Activated CD8-positive, alpha-beta T cell treated with anti-CD3 and anti-CD28 coated beads for 36 hours (primary cell): ENCODE results near the gene PFN4. TPM values are rescaled to one million over a fixed set of nuclear protein-coding genes. Genes with fewer than 3 reads are reported as not detected.

Source experiments
- ATAC-seq: fragments of 200-7000 bp; cut with Tn5 transposase; one replicate; pipeline ENCODE4 v1.10.0; 2021; ENCODE audit warnings: mild to moderate bottlenecking, moderate library complexity
- CTCF ChIA-PET: fragments of 350-600 bp; sonication (Branson Sonifier 250); formaldehyde crosslinking; loops from one replicate; lab custom pipeline; 2021; ENCODE audit warnings: antibody characterized with exemption; lab: Charles Lee
- POLR2A ChIA-PET: fragments of 350-600 bp; sonication (Branson Sonifier 250); formaldehyde crosslinking; loops from one replicate; lab custom pipeline; 2021; ENCODE audit warnings: antibody characterized with exemption; lab: Charles Lee
- DNase-seq: peaks from one replicate; pipeline ENCODE4 v3.0.0-alpha.2; 2020
- H3K27ac Mint-ChIP-seq: one replicate; pipeline ENCODE4 v1.8.0; 2021; ENCODE audit warnings: mild to moderate bottlenecking, mixed read lengths
- H3K27me3 Mint-ChIP-seq: one replicate; pipeline ENCODE4 v1.8.0; 2021; ENCODE audit warnings: mixed read lengths
- H3K36me3 Mint-ChIP-seq: one replicate; pipeline ENCODE4 v1.8.0; 2021; ENCODE audit warnings: low read depth, mixed read lengths
- H3K4me1 Mint-ChIP-seq: one replicate; pipeline ENCODE4 v1.8.0; 2021; ENCODE audit warnings: low read depth, mixed read lengths
- H3K4me3 Mint-ChIP-seq: one replicate; pipeline ENCODE4 v1.8.0; 2021; ENCODE audit warnings: mild to moderate bottlenecking, moderate library complexity, mixed read lengths
- H3K9me3 Mint-ChIP-seq: one replicate; pipeline ENCODE4 v1.8.0; 2021; ENCODE audit warnings: mixed read lengths
- intact Hi-C: fragments of 100-400 bp; cut with micrococcal nuclease; formaldehyde crosslinking; loops from one replicate; pipeline ENCODE4 v1.10.0; 2022
- total RNA-seq, 2 experiments: library from RNA; stranded (reverse); gene quantifications; one replicate each; pipeline ENCODE4 v1.2.3, GENCODE V29; 2021
- TF ChIP-seq, protein P1 (sequence below): fragments of 200-600 bp; IDR thresholded peaks from one replicate; pipeline ENCODE4 v1.8.0; 2022; ENCODE audit warnings: antibody characterized with exemption, mild to moderate bottlenecking

Gene PFN4
- total RNA-seq, 2 experiments from 2014 or later: not detected

DNA sequence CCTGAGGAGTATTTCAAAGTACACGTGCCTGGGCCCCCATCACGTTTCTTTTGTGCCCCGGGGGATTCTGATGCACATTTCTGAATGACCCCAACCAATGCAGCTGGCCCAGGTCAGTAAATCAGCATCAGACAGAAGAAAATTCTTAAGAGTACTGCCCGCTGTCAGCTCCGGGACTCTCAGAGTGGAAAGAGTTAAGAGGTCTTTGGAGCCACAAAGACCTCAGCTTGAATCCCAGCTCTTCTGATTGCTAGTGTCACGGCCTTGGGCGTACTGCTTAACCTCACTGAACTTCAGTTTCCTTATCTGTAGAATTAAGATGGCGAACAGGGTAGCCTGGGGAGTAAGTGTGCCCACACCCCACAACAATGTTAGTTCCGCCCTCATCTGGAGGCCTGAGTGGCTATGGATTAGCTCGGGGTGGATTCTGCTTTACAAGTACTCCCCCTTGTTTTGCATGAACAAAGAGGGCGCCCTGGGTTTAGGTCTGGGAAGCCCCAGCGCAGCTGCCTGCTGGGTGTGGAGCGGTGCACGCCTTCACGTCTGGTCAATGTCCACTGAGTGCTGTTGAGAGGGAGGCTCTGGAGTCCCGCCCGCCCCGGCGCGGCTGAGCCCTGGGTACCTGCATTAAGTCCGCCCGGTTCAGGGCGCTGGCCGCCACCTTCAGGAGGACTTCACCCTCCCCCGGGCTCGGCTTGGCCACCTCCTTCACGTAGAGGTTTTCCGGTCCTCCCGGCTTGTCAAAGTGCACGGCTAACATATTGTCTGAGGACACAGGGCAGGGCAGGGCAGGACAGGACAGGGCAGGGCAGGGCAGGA lies 39.4 kb downstream of the PFN4 start:
- H3K4me1 Mint-ChIP-seq: peaks cover 12% of the 10 kb centered on the region
- H3K27ac Mint-ChIP-seq: peak overlapping the region; percentile 79

DNA sequence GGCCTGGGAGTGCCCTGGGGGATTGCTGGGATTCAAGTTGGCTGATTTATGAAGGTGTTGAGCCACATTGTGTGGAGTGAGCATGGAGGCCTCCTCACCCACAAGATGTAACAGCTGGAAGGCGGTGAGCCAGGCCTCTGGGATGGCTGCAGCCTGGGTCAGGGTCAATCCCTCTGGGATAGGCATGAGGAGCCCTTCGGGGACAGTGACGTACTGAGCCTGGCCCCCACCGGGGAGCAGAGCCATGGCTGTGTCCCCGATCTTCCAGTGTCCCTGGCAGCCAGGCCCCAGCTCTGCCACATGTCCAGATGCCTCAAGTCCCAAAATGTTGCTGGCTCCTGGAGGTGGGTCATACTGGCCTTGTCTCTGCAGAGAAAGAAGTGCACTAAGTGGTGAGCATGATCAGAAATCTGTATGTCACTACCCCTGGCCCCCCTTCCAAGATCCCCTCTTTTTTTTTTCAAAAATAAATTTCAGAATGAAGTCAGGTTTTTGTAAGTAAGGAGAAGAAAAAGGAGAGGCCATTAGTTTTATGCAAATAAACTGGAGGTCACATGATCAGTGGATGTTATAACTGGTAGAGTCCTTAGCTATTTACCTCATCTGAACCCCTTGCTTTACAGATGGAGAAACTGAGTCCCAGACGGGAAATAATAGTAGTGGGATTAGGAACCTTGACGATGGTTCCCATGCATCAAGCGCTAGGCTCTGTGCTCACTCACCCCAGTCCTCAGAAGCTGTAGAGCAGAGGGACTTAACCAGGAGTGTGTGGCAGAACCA lies 40.2 kb downstream of the PFN4 start:
- TF ChIP-seq, protein P1, sequence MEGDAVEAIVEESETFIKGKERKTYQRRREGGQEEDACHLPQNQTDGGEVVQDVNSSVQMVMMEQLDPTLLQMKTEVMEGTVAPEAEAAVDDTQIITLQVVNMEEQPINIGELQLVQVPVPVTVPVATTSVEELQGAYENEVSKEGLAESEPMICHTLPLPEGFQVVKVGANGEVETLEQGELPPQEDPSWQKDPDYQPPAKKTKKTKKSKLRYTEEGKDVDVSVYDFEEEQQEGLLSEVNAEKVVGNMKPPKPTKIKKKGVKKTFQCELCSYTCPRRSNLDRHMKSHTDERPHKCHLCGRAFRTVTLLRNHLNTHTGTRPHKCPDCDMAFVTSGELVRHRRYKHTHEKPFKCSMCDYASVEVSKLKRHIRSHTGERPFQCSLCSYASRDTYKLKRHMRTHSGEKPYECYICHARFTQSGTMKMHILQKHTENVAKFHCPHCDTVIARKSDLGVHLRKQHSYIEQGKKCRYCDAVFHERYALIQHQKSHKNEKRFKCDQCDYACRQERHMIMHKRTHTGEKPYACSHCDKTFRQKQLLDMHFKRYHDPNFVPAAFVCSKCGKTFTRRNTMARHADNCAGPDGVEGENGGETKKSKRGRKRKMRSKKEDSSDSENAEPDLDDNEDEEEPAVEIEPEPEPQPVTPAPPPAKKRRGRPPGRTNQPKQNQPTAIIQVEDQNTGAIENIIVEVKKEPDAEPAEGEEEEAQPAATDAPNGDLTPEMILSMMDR: no peak
- H3K27me3 Mint-ChIP-seq: no peaks in the 10 kb centered on the region
- CTCF ChIA-PET: interaction anchor here (0.6 to 4.8 kb wide), 26 partner anchors 10 to 257 kb away, joined by 3 to 76 read pairs (median 7); partner anchors contain the start of genes ATAD2B, FAM228B, FKBP1B and MFSD2B
- no peaks in the 10 kb centered on the region for H3K9me3 Mint-ChIP-seq
- DNase-seq (no peak), ATAC-seq (no peak)
- peak overlapping the region; percentile 84 for H3K4me3 Mint-ChIP-seq
- H3K4me1 Mint-ChIP-seq: peaks cover 12% of the 10 kb centered on the region
- POLR2A ChIA-PET: interaction anchor here (0.8 to 3.1 kb wide), 4 partner anchors 33 to 178 kb away, joined by 3 to 20 read pairs (median 4); partner anchors contain the start of gene ATAD2B
- intact Hi-C loops: loop anchor here (5.0 kb wide), 1 partner anchor 261 kb away; no protein-coding TSS in a partner anchor
- peak overlapping the region; percentile 79 for H3K27ac Mint-ChIP-seq
- H3K36me3 Mint-ChIP-seq: peaks cover 6% of the 10 kb centered on the region

More for the DNA sequence above, 39.4 kb downstream of the PFN4 start:
- DNase-seq: peak; percentile 73
- H3K27me3 Mint-ChIP-seq: no peaks in the 10 kb centered on the region
- ChIA-PET CTCF (interaction anchor here (0.6 to 4.8 kb wide), 43 partner anchors 8 to 286 kb away, joined by 3 to 76 read pairs (median 6); partner anchors contain the start of genes ATAD2B, FAM228B, FKBP1B and MFSD2B), POLR2A (interaction anchor here (0.8 to 3.1 kb wide), 4 partner anchors 34 to 179 kb away, joined by 3 to 20 read pairs (median 5); partner anchors contain the start of gene ATAD2B)
- H3K4me3 Mint-ChIP-seq: peak overlapping the region; percentile 84
- H3K36me3 Mint-ChIP-seq: peaks cover 6% of the 10 kb centered on the region
- TF ChIP-seq, protein P1: no peak
- intact Hi-C loops: loop anchor here (5.0 kb wide), 1 partner anchor 261 kb away; no protein-coding TSS in a partner anchor
- H3K9me3 Mint-ChIP-seq: no peaks in the 10 kb centered on the region
- ATAC-seq: peak; percentile 82

DNA sequence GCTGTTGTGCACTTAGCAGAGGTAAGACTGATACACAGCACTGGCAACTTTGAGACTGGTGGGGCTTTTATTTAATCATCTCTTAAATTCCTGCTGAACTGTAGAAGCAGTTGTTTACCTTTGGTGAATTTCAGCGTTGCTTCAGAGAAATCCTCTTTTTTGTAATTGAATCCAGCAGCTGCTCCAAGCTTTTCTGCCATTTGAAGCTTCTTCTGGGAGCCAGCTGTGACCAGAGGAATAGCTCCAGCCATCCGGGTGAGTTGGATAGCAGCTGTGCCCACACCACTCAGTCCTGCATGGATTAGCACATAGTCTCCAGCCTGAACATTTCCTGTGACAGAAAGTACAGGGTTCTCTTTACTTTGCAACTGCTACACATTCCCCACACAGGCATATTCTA lies 42.4 kb downstream of the PFN4 start:
- H3K27ac Mint-ChIP-seq: no peak overlapping the region
- CTCF ChIA-PET: interaction anchor here (5.7 kb wide), 1 partner anchor 257 kb away, joined by 27 read pairs; no protein-coding TSS in a partner anchor
- H3K4me1 Mint-ChIP-seq: peaks cover 20% of the 10 kb centered on the region
- peaks cover 6% of the 10 kb centered on the region for H3K36me3 Mint-ChIP-seq
- no peaks in the 10 kb centered on the region for H3K9me3 Mint-ChIP-seq
- ATAC-seq (no peak), DNase-seq (no peak)
- no peaks in the 10 kb centered on the region for H3K27me3 Mint-ChIP-seq
- TF ChIP-seq, protein P1: no peak
- intact Hi-C loops: loop anchor here (5.0 kb wide), 1 partner anchor 258 kb away; no protein-coding TSS in a partner anchor
- H3K4me3 Mint-ChIP-seq: no peak overlapping the region
- POLR2A ChIA-PET: no interaction called here

DNA sequence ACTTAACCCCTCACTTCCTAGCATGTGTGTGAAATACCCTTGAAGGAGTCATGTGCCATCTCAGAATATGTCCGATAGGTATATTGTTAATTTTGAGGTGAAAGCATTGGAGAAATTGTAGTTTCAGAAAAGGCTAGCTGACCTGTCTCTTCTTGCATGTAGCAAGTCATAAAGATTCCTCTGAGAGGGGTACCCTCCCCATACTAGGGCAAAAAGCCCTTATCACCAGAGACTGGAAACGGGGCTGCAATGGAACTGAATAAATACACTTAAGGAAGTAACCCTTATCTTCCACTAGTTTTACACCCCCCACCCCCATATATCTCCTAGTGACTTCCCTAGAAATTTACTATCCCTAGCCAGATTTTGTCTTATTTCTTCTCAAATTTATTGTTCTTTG lies 45.3 kb downstream of the PFN4 start:
- CTCF ChIA-PET: interaction anchor here (4.4 to 5.7 kb wide), 2 partner anchors 151 to 254 kb away, joined by 24 to 27 read pairs; partner anchors contain the start of gene ATAD2B
- intact Hi-C loops: loop anchor here (5.0 kb wide), 1 partner anchor 151 kb away; the partner anchor contains the start of gene ATAD2B
- no peaks in the 10 kb centered on the region for H3K9me3 Mint-ChIP-seq
- H3K36me3 Mint-ChIP-seq: peaks cover 18% of the 10 kb centered on the region
- ATAC-seq: no peak
- POLR2A ChIA-PET: interaction anchor here (1.2 to 2.1 kb wide), 2 partner anchors 11 to 151 kb away, joined by 3 to 11 read pairs; partner anchors contain the start of gene ATAD2B
- no peak for DNase-seq
- H3K4me1 Mint-ChIP-seq: peaks cover 29% of the 10 kb centered on the region
- TF ChIP-seq, protein P1: no peak
- peak overlapping the region; percentile 93 for H3K4me3 Mint-ChIP-seq
- no peak overlapping the region for H3K27ac Mint-ChIP-seq
- no peaks in the 10 kb centered on the region for H3K27me3 Mint-ChIP-seq
